Measurements from ENCODE around the gene POLN.
A peak's percentile ranks its signal among the peaks of the same experiment; 100 is the strongest.

POLN gene

DNA sequence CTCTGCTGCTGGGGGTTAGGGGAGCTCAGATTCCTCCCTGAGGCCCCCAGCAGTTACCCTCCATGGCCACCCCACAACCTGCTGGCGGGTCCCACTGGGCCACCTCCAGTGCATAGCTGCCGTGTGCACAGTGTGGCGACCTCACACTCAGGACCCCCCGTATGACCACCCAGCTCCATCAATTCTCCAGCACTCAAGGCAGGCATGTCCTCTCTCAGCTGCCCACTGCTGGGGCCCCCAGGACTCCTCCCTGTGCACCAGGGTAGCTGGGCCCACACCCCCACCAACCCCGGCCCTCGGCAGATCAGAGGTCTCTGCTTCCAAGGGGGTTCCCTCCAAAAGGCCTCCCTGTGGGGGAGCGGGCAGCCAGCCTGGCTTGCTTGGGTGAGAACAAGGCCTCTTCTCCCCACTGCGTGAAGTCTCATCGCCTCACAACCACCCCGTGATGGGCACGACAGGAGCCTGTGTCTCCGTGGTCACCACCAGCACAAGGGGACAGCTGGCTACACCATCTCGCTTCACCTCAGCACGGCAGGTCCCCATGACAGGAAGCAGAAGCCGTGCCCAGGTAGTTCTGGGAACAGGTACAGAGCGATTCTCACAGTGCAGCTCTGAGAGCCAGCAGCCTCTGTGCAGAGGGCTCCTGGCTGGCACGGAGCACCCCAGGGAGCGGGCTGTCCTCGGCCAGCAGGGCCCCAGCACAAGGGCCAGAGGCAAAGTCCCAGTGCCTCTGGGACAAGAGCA, 4.6 kb upstream of the POLN start:
- Histone ChIP-seq H3K27me3 (replicated peaks in 2 of 5; ENCODE audit: control insufficient read depth in 4 of 5, insufficient read depth in 5 of 5, low read length in 4 of 5) (no peaks in the 10 kb centered on the region), H3K36me3 (ENCODE audit: control insufficient read depth in 4 of 4, insufficient read depth in 4 of 4, low read length in 3 of 4) (peaks cover 0 to 44% (median 21%) of the 10 kb centered on the region in 4 experiments), H3K4me1 (ENCODE audit: control extremely low read depth in 1 of 4, control insufficient read depth in 4 of 4, insufficient read depth in 4 of 4, low read length in 3 of 4) (peaks cover 5 to 32% (median 24%) of the 10 kb centered on the region in 4 experiments), H3K9me3 (ENCODE audit: control extremely low read depth in 1 of 5, control insufficient read depth in 4 of 5, insufficient read depth in 2 of 5, low read depth in 1 of 5, low read length in 4 of 5) (no peaks in the 10 kb centered on the region), H3K27ac (ENCODE audit: insufficient read depth in 1 of 2, low read depth in 1 of 2, low read length in 2 of 2, poor library complexity in 1 of 2, severe bottlenecking in 2 of 2) (no peak overlapping the region), H3K4me3 (ENCODE audit: control insufficient read depth in 1 of 7, extremely low read depth in 1 of 7, insufficient read depth in 4 of 7, low read depth in 2 of 7, low read length in 6 of 7) (no peak overlapping the region)
- DNase-seq, result no peak
- 96% methylated on average over 12 of the region's 19 CpGs for WGBS (ENCODE audit: insufficient coverage)
- CTCF ChIA-PET, result interaction anchor here (0.6 to 1.7 kb wide), 4 partner anchors 13 to 108 kb away, joined by 3 to 4 read pairs (median 3); no protein-coding TSS in a partner anchor
- POLR2A ChIA-PET, result interaction anchor here (0.6 to 2.0 kb wide), 2 partner anchors 16 to 108 kb away, joined by 3 to 9 read pairs; partner anchors contain the start of gene MXD4

DNA sequence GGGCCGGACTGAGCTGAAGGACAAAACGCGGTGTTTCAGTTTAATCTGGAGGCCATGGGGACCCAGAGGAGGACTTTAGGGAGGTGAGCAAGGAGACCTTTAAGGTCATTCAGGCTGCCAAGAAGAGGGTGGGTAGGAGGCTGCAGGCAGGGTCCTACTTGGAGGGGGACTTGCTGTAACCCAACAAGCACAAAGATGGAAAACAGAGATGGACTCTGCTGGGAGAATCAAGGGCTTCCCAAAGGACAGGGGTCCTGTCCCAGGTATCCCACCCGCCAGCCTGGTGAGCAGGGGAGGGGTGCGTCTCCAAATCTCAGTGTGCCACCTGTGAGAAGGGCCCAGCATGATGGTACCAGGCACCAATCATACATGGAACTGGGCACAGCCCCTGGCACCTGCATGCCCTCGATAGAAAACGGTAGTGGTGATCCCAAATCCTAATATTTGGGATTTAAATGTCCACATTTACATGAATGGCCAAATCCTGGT, 3.9 kb upstream of the POLN start:
- ChIA-PET POLR2A (no interaction called here), CTCF (interaction anchor here (0.6 to 1.7 kb wide), 2 partner anchors 22 to 106 kb away, joined by 3 read pairs; no protein-coding TSS in a partner anchor)
- H3K27me3 ChIP-seq (replicated peaks in 2 of 5; ENCODE audit: control insufficient read depth in 4 of 5, insufficient read depth in 5 of 5, low read length in 4 of 5), result no peaks in the 10 kb centered on the region
- no peaks in the 10 kb centered on the region for H3K9me3 ChIP-seq (ENCODE audit: control extremely low read depth in 1 of 5, control insufficient read depth in 4 of 5, insufficient read depth in 2 of 5, low read depth in 1 of 5, low read length in 4 of 5)
- peaks cover 0 to 37% (median 16%) of the 10 kb centered on the region in 4 experiments for H3K36me3 ChIP-seq (ENCODE audit: control insufficient read depth in 4 of 4, insufficient read depth in 4 of 4, low read length in 3 of 4)
- H3K27ac ChIP-seq (ENCODE audit: insufficient read depth in 1 of 2, low read depth in 1 of 2, low read length in 2 of 2, poor library complexity in 1 of 2, severe bottlenecking in 2 of 2), result no peak overlapping the region
- WGBS (ENCODE audit: insufficient coverage), result 91% methylated on average over 7 of the region's 7 CpGs
- no peak overlapping the region for H3K4me3 ChIP-seq (ENCODE audit: control insufficient read depth in 1 of 7, extremely low read depth in 1 of 7, insufficient read depth in 4 of 7, low read depth in 2 of 7, low read length in 6 of 7)
- DNase-seq, result no peak
- H3K4me1 ChIP-seq (ENCODE audit: control extremely low read depth in 1 of 4, control insufficient read depth in 4 of 4, insufficient read depth in 4 of 4, low read length in 3 of 4), result peaks cover 9 to 33% (median 27%) of the 10 kb centered on the region in 4 experiments

DNA sequence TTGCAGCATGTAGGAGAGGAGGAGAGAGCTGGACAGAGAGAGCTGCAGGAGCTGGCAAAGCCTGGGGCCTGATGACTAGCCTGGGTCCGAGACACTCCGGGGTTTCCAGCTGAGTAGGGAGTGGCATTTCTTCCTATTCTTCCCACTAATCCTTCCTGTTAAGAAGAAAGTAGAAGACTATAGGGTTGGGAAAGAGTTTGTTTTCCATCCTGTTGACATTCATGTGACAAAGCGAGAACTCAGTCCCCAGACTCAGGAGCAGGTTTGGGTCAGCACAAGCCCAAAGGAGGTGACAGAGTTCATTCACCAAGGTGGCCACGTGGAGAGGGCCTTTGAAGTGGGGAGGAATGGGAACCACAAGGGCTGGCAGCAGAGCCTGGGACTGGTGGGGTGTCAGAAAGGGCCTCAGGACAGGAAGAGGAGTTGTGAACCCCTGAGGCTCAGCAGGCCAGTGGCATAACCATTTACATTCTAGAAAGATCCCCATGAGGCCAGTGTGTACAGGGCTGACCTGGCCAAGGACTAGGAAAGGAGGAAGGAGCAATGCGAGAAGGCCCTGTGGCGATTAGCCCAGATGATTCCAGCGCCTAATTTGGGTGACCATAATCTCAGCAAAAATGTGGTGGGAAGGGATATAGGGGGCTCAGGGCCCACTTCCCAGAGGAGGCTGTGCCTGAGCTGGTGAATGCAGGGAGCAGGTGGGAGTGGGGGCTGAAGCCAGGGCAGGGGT, 3.3 kb upstream of the POLN start:
- H3K36me3 ChIP-seq (ENCODE audit: control insufficient read depth in 4 of 4, insufficient read depth in 4 of 4, low read length in 3 of 4), result peaks cover 0 to 31% (median 13%) of the 10 kb centered on the region in 4 experiments
- ChIA-PET CTCF (interaction anchor here (1.2 to 1.7 kb wide), 2 partner anchors 107 to 109 kb away, joined by 3 to 4 read pairs; no protein-coding TSS in a partner anchor), POLR2A (no interaction called here)
- peak overlapping the region in 1 of 2 experiments; percentile 40 for H3K27ac ChIP-seq (ENCODE audit: insufficient read depth in 1 of 2, low read depth in 1 of 2, low read length in 2 of 2, poor library complexity in 1 of 2, severe bottlenecking in 2 of 2)
- DNase-seq, result no peak
- no peaks in the 10 kb centered on the region for H3K27me3 ChIP-seq (replicated peaks in 2 of 5; ENCODE audit: control insufficient read depth in 4 of 5, insufficient read depth in 5 of 5, low read length in 4 of 5)
- H3K9me3 ChIP-seq (ENCODE audit: control extremely low read depth in 1 of 5, control insufficient read depth in 4 of 5, insufficient read depth in 2 of 5, low read depth in 1 of 5, low read length in 4 of 5), result no peaks in the 10 kb centered on the region
- H3K4me1 ChIP-seq (ENCODE audit: control extremely low read depth in 1 of 4, control insufficient read depth in 4 of 4, insufficient read depth in 4 of 4, low read length in 3 of 4), result peaks cover 15 to 39% (median 32%) of the 10 kb centered on the region in 4 experiments
- no peak overlapping the region for H3K4me3 ChIP-seq (ENCODE audit: control insufficient read depth in 1 of 7, extremely low read depth in 1 of 7, insufficient read depth in 4 of 7, low read depth in 2 of 7, low read length in 6 of 7)
- WGBS (ENCODE audit: insufficient coverage), result 76% methylated on average over 5 of the region's 7 CpGs

DNA sequence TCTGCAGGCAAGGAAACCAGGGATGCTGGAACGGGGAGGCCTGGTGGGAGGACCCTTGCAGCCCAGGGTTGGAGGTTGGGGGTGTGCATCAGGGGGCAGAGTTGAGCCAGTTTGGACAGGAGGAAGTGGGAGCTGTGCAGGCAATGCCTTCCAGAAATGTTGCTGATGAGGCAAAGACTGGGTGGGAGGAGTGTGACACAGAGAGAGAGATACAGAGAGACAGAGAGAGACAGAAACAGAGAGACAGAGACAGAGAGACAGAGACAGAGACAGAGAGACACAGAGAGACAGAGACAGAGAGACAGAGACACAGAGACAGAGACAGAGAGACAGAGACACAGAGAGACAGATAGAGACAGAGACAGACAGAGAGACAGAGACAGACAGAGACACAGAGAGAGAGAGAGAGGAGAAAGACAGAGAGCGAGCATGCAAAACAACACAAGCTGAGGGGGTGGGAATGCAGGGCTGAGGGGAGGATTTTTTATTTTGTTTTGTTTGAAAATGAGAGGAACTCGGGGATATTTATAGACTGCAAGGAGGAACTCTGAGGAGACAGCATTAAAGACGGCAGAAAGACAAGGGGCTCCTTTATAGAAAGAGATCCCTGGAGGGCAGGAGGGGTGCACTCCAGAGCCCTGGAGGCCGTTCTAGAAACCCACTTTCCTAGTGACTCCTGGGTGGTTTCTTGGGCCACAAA, 1.9 kb upstream of the POLN start:
- POLR2A ChIA-PET, result interaction anchor here (0.7 kb wide), 1 partner anchor 14 kb away, joined by 3 read pairs; no protein-coding TSS in a partner anchor
- 12% methylated on average over 4 of the region's 5 CpGs for WGBS (ENCODE audit: insufficient coverage)
- peak overlapping the region in 1 of 2 experiments; percentile 53 for H3K27ac ChIP-seq (ENCODE audit: insufficient read depth in 1 of 2, low read depth in 1 of 2, low read length in 2 of 2, poor library complexity in 1 of 2, severe bottlenecking in 2 of 2)

DNA sequence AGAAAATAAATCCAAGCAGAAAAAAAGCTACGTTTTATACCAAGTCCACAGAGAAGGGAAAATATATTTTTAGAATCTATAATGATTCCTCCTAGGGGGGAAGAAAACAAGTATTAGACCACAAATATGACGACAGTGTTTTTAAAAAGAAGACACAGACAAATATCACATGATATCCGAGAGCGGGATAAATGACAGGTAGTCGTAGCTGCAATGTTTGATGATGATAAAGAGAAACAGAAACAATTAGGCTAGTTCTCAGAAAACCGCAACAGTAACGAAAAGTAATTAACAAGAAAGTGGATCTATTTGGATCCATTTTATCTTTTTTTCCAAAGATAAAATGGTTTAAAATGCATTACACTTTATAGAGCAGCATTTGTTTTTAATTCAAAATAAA, 918 bp downstream of the POLN start:
- Histone ChIP-seq H3K4me1 (ENCODE audit: control extremely low read depth in 1 of 4, control insufficient read depth in 4 of 4, insufficient read depth in 4 of 4, low read length in 3 of 4) (peaks cover 32 to 56% (median 41%) of the 10 kb centered on the region in 4 experiments), H3K9me3 (ENCODE audit: control extremely low read depth in 1 of 5, control insufficient read depth in 4 of 5, insufficient read depth in 2 of 5, low read depth in 1 of 5, low read length in 4 of 5) (no peaks in the 10 kb centered on the region), H3K27me3 (replicated peaks in 2 of 5; ENCODE audit: control insufficient read depth in 4 of 5, insufficient read depth in 5 of 5, low read length in 4 of 5) (no peaks in the 10 kb centered on the region), H3K4me3 (ENCODE audit: control insufficient read depth in 1 of 7, extremely low read depth in 1 of 7, insufficient read depth in 4 of 7, low read depth in 2 of 7, low read length in 6 of 7) (peak overlapping the region; percentile 86 to 98 (median 90)), H3K36me3 (ENCODE audit: control insufficient read depth in 4 of 4, insufficient read depth in 4 of 4, low read length in 3 of 4) (peaks cover 4 to 7% (median 6%) of the 10 kb centered on the region in 4 experiments), H3K27ac (ENCODE audit: insufficient read depth in 1 of 2, low read depth in 1 of 2, low read length in 2 of 2, poor library complexity in 1 of 2, severe bottlenecking in 2 of 2) (peak overlapping the region; percentile 49 to 86)
- DNase-seq, result peak; percentile 5 to 57 (median 43)
- WGBS (ENCODE audit: insufficient coverage), result 0% methylated on average over 3 of the region's 7 CpGs
- ChIA-PET POLR2A (interaction anchor here (0.9 to 1.3 kb wide), 3 partner anchors 21 to 113 kb away, joined by 3 read pairs; partner anchors contain the start of gene MXD4), CTCF (interaction anchor here (0.8 to 1.5 kb wide), 4 partner anchors 20 to 173 kb away, joined by 3 to 5 read pairs (median 4); no protein-coding TSS in a partner anchor)

More for the DNA sequence above, 1.9 kb upstream of the POLN start:
- Histone ChIP-seq H3K27me3 (replicated peaks in 2 of 5; ENCODE audit: control insufficient read depth in 4 of 5, insufficient read depth in 5 of 5, low read length in 4 of 5) (no peaks in the 10 kb centered on the region), H3K4me1 (ENCODE audit: control extremely low read depth in 1 of 4, control insufficient read depth in 4 of 4, insufficient read depth in 4 of 4, low read length in 3 of 4) (peaks cover 29 to 51% (median 41%) of the 10 kb centered on the region in 4 experiments), H3K9me3 (ENCODE audit: control extremely low read depth in 1 of 5, control insufficient read depth in 4 of 5, insufficient read depth in 2 of 5, low read depth in 1 of 5, low read length in 4 of 5) (no peaks in the 10 kb centered on the region), H3K4me3 (ENCODE audit: control insufficient read depth in 1 of 7, extremely low read depth in 1 of 7, insufficient read depth in 4 of 7, low read depth in 2 of 7, low read length in 6 of 7) (peak overlapping the region in 2 of 7 experiments; percentile 26 to 37), H3K36me3 (ENCODE audit: control insufficient read depth in 4 of 4, insufficient read depth in 4 of 4, low read length in 3 of 4) (peaks cover 0 to 17% (median 3%) of the 10 kb centered on the region in 4 experiments)
- CTCF ChIA-PET, result interaction anchor here (0.7 to 1.3 kb wide), 3 partner anchors 18 to 114 kb away, joined by 3 to 4 read pairs (median 3); partner anchors contain the start of gene MXD4
- peak; percentile 30 to 48 (median 40) for DNase-seq

DNA sequence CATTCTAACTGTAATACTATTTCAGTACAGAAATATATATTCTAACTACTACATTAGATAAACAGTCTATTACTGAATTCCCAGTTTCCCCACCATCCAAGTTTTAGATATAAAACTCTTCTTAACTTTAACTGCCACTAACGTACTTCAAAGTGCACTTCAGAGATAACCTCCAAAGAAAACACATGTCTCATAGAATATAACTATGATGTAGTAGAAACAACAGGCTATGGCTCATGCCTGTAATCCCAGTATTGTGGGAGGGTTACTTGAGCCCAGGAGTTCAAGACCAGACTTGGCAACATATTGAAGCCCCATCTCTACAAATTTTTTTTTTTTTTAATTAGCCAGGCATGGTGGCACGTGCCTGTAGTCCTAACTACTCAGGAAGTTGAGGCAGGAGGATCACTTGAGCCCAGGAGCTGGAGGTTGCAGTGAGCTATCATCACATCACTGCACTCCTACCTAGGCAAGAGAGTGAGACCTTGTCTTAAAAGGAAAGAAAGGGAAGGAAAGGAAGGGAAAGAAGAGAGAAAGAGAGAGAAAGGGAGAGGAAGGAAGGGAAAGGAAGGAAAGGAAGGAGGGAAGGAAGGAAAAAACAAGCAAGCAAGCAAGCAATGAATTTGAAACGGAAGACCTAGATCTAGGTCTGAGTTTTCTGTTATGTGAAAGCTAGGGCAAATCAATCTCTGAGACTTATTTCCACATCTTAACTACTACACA, 4.8 kb downstream of the POLN start:
- no peaks in the 10 kb centered on the region for H3K27me3 ChIP-seq (replicated peaks in 2 of 5; ENCODE audit: control insufficient read depth in 4 of 5, insufficient read depth in 5 of 5, low read length in 4 of 5)
- H3K4me3 ChIP-seq (ENCODE audit: control insufficient read depth in 1 of 7, extremely low read depth in 1 of 7, insufficient read depth in 4 of 7, low read depth in 2 of 7, low read length in 6 of 7), result no peak overlapping the region
- CTCF ChIA-PET, result interaction anchor here (1.2 kb wide), 1 partner anchor 17 kb away, joined by 5 read pairs; no protein-coding TSS in a partner anchor
- no CpG with 5 or more reads among the region's 3 CpGs for WGBS (ENCODE audit: insufficient coverage)
- H3K36me3 ChIP-seq (ENCODE audit: control insufficient read depth in 4 of 4, insufficient read depth in 4 of 4, low read length in 3 of 4), result peaks cover 11 to 22% (median 15%) of the 10 kb centered on the region in 4 experiments
- H3K4me1 ChIP-seq (ENCODE audit: control extremely low read depth in 1 of 4, control insufficient read depth in 4 of 4, insufficient read depth in 4 of 4, low read length in 3 of 4), result peaks cover 16 to 28% (median 23%) of the 10 kb centered on the region in 4 experiments
- H3K27ac ChIP-seq (ENCODE audit: insufficient read depth in 1 of 2, low read depth in 1 of 2, low read length in 2 of 2, poor library complexity in 1 of 2, severe bottlenecking in 2 of 2), result no peak overlapping the region
- no peak for DNase-seq
- H3K9me3 ChIP-seq (ENCODE audit: control extremely low read depth in 1 of 5, control insufficient read depth in 4 of 5, insufficient read depth in 2 of 5, low read depth in 1 of 5, low read length in 4 of 5), result no peaks in the 10 kb centered on the region
- POLR2A ChIA-PET, result interaction anchor here (1.7 kb wide), 1 partner anchor 17 kb away, joined by 4 read pairs; no protein-coding TSS in a partner anchor

All from common myeloid progenitor, CD34-positive (primary cell).